Endothelial cell (in vitro differentiated cells): ENCODE results near the gene GPD1L. TPM values are rescaled to one million over a fixed set of nuclear protein-coding genes. Genes with fewer than 3 reads are reported as not detected.

Experiments
- DNase-seq: peaks from one replicate; pipeline ENCODE4 v3.0.0; 2021; ENCODE audit warnings: low spot score
- H3K27ac Mint-ChIP-seq: one replicate; pipeline ENCODE4 v1.8.0; 2021; ENCODE audit warnings: mixed read lengths, inconsistent platforms; ENCODE audit not compliant: unreplicated experiment
- H3K27me3 Mint-ChIP-seq: one replicate; pipeline ENCODE4 v1.8.0; 2021; ENCODE audit warnings: mild to moderate bottlenecking, moderate library complexity, mixed read lengths, inconsistent platforms; ENCODE audit not compliant: unreplicated experiment
- H3K36me3 Mint-ChIP-seq: one replicate; pipeline ENCODE4 v1.8.0; 2021; ENCODE audit warnings: mild to moderate bottlenecking, low read depth, mixed read lengths, inconsistent platforms; ENCODE audit not compliant: unreplicated experiment
- H3K4me1 Mint-ChIP-seq: one replicate; pipeline ENCODE4 v1.8.0; 2021; ENCODE audit warnings: mild to moderate bottlenecking, mixed read lengths, inconsistent platforms; ENCODE audit not compliant: unreplicated experiment
- H3K4me3 Mint-ChIP-seq: one replicate; pipeline ENCODE4 v1.8.0; 2021; ENCODE audit warnings: mild to moderate bottlenecking, mixed read lengths, inconsistent platforms; ENCODE audit not compliant: unreplicated experiment
- H3K9me3 Mint-ChIP-seq: one replicate; pipeline ENCODE4 v1.8.0; 2021; ENCODE audit warnings: mixed read lengths, inconsistent platforms; ENCODE audit not compliant: unreplicated experiment
- total RNA-seq: library from RNA; stranded (reverse); fragmentation: NEBNext Ultra II Directional; extraction: Animal tissue kit (Norgen Biotek cat#: 25700); gene quantifications from one replicate; pipeline ENCODE4 v1.2.1, GENCODE V29; 2021; ENCODE audit not compliant: unreplicated experiment
- TF ChIP-seq, protein P1 (sequence below): fragments of 200-600 bp; sonication (generic); IDR thresholded peaks from one replicate; pipeline ENCODE4 v1.5.0; 2021; ENCODE audit warnings: antibody characterized with exemption; ENCODE audit not compliant: unreplicated experiment

The GPD1L gene
- total RNA-seq, 1 donor from 2014 or later = 2.5 TPM

DNA sequence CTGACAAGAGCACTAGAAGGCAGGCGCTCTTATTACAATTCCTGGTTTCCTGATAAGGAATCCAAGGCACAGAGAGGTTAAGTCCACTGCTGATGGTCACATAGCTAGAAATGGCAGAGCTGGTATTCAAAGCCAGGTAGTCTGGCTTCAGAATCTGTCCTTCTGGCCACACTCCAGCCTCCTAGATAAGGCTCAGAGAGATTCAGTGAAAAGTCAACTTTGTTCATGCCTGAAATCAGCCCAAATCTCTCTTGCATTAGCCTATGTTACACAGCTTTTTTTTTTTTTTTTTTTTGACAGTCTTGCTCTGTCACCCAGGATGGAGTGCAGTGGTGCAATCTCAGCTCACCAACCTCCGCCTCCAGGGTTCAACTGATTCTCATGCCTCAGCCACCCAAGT lies 110.9 kb downstream of the GPD1L start:
- Mint-ChIP-seq H3K36me3 (no peaks in the 10 kb centered on the region), H3K27ac (no peak overlapping the region), H3K4me1 (peaks cover 16% of the 10 kb centered on the region), H3K27me3 (peaks cover 3% of the 10 kb centered on the region), H3K9me3 (no peaks in the 10 kb centered on the region), H3K4me3 (no peak overlapping the region)
- TF ChIP-seq, protein P1, sequence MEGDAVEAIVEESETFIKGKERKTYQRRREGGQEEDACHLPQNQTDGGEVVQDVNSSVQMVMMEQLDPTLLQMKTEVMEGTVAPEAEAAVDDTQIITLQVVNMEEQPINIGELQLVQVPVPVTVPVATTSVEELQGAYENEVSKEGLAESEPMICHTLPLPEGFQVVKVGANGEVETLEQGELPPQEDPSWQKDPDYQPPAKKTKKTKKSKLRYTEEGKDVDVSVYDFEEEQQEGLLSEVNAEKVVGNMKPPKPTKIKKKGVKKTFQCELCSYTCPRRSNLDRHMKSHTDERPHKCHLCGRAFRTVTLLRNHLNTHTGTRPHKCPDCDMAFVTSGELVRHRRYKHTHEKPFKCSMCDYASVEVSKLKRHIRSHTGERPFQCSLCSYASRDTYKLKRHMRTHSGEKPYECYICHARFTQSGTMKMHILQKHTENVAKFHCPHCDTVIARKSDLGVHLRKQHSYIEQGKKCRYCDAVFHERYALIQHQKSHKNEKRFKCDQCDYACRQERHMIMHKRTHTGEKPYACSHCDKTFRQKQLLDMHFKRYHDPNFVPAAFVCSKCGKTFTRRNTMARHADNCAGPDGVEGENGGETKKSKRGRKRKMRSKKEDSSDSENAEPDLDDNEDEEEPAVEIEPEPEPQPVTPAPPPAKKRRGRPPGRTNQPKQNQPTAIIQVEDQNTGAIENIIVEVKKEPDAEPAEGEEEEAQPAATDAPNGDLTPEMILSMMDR = no peak
- DNase-seq = no peak

Other genes with a start within 250 kb of the GPD1L start
- gene OSBPL10, start 125.4 kb upstream of the GPD1L start, total RNA-seq = 61.0 TPM
- 1.1 TPM for gene ZNF860, start 124.9 kb upstream of the GPD1L start, total RNA-seq
- gene CMTM8, start 132.1 kb downstream of the GPD1L start, total RNA-seq = 16.2 TPM